NCI-H774 (cell line): ENCODE data around the gene TMEM107.

Source experiments
- DNase-seq: peaks from one replicate; lab custom pipeline; 2025; lab: John Stamatoyannopoulos, UW

TMEM107 gene

GRCh38 chr17:8137645-8138373 lies 38.4 kb downstream of the TMEM107 start:
- DNase-seq, result no peak

GRCh38 chr17:8133941-8134340 lies 42.2 kb downstream of the TMEM107 start:
- no peak for DNase-seq

GRCh38 chr17:8133399-8133798 lies 42.8 kb downstream of the TMEM107 start:
- DNase-seq, result no peak

GRCh38 chr17:8131844-8132441 lies 44.2 kb downstream of the TMEM107 start:
- DNase-seq, result no peak

GRCh38 chr17:8128125-8128784 lies 47.9 kb downstream of the TMEM107 start:
- DNase-seq, result no peak

- DNase-seq, result no peak
Measured at GRCh38 chr17:8126491-8127066, 49.6 kb downstream of the TMEM107 start.

GRCh38 chr17:8125947-8126490 lies 50.2 kb downstream of the TMEM107 start:
- no peak for DNase-seq

- peak; percentile 19 for DNase-seq
Measured at GRCh38 chr17:8125154-8125946, 50.8 kb downstream of the TMEM107 start.

- DNase-seq, result no peak
Measured at GRCh38 chr17:8124350-8125153, 51.6 kb downstream of the TMEM107 start.

GRCh38 chr17:8123695-8124349 lies 52.4 kb downstream of the TMEM107 start, which contains the start of gene HES7:
Gene HES7 (minus strand): TSS chr17:8124106. CDS start chr17:8124084, 22 bp downstream.
- DNase-seq, result no peak

GRCh38 chr17:8122924-8123694 lies 53.1 kb downstream of the TMEM107 start:
- DNase-seq, result no peak
